GM03348 (cell line): ENCODE data around the gene TAS2R7.
"Not testable (repeated sequence)": the region's sequence is repeated elsewhere in the genome, so short reads cannot be mapped to it uniquely, and the experiment has no call there.

Experiments used
- DNase-seq: peaks from one replicate; pipeline ENCODE4 v3.0.0; 2012; ENCODE audit warnings: low spot score

TAS2R7 gene

GRCh38 chr12:10802587-10802986 is at the start of gene TAS2R7:
TAS2R7 (minus strand) TSS chr12:10802627; CDS start chr12:10802570, 57 bp downstream.
- no peak for DNase-seq

- DNase-seq: no peak
These were observed 48.9 kb upstream of the TAS2R7 start for GRCh38 chr12:10851243-10851858.

- no peak for DNase-seq
These were observed 47.0 kb upstream of the TAS2R7 start, which contains the start of gene PRR4 for GRCh38 chr12:10849425-10849878. PRR4 (minus strand) TSS chr12:10849475; CDS start chr12:10849437, 38 bp downstream.

GRCh38 chr12:10847744-10848143 is 45.3 kb upstream of the TAS2R7 start:
- no peak for DNase-seq

GRCh38 chr12:10842862-10843261 is 40.4 kb upstream of the TAS2R7 start:
- DNase-seq: no peak

- no peak for DNase-seq
These were observed 36.0 kb upstream of the TAS2R7 start for GRCh38 chr12:10838461-10838860.

GRCh38 chr12:10829994-10830393 is 27.6 kb upstream of the TAS2R7 start:
- DNase-seq: no peak

- no peak for DNase-seq
These were observed 23.8 kb upstream of the TAS2R7 start, which contains the start of gene TAS2R10 for GRCh38 chr12:10826258-10826657. TAS2R10 (minus strand) TSS chr12:10826358; CDS start chr12:10826269, 89 bp downstream.

GRCh38 chr12:10824957-10825356 is 22.5 kb upstream of the TAS2R7 start:
- DNase-seq: no peak

- DNase-seq: no peak
These were observed 9.6 kb upstream of the TAS2R7 start for GRCh38 chr12:10811883-10812536.

GRCh38 chr12:10810068-10810467 is 7.6 kb upstream of the TAS2R7 start, which contains the start of gene TAS2R9:
TAS2R9 (minus strand) TSS chr12:10810168; CDS start chr12:10810075, 93 bp downstream.
- DNase-seq: no peak

GRCh38 chr12:10807186-10807585 is 4.8 kb upstream of the TAS2R7 start, which contains the start of gene TAS2R8:
TAS2R8 (minus strand) TSS chr12:10807286; CDS start chr12:10806980, 306 bp downstream.
- no peak for DNase-seq

- DNase-seq: no peak
These were observed 686 bp downstream of the TAS2R7 start for GRCh38 chr12:10801741-10802140.

GRCh38 chr12:10794222-10794621 is 8.2 kb downstream of the TAS2R7 start:
- no peak for DNase-seq

- not testable (repeated sequence) for DNase-seq
These were observed 10.7 kb downstream of the TAS2R7 start for GRCh38 chr12:10791769-10792168.

GRCh38 chr12:10783252-10783651 is 19.2 kb downstream of the TAS2R7 start:
- no peak for DNase-seq

- no peak for DNase-seq
These were observed 23.3 kb downstream of the TAS2R7 start for GRCh38 chr12:10779103-10779502.

GRCh38 chr12:10771132-10771733 is 31.2 kb downstream of the TAS2R7 start:
- peak; percentile 48 for DNase-seq

- DNase-seq: no peak
These were observed 42.8 kb downstream of the TAS2R7 start for GRCh38 chr12:10759657-10760056.

- DNase-seq: no peak
These were observed 46.2 kb downstream of the TAS2R7 start for GRCh38 chr12:10756194-10756593.

- DNase-seq: peak; percentile 26
These were observed 49.4 kb downstream of the TAS2R7 start for GRCh38 chr12:10753059-10753458.
